Heart left ventricle (tissue), 13 donors: ENCODE data around the gene LY6G5C.

Experiments
- POLR2A ChIP-seq, 2 donors: fragments of 450-650 bp; IDR thresholded peaks; one replicate each; pipeline ENCODE4 v1.6.1; 2017; ENCODE audit warnings: antibody characterized with exemption in 2 of 2, mild to moderate bottlenecking in 2 of 2, moderate library complexity in 2 of 2
- TF ChIP-seq, protein P1 (sequence below), 12 donors: fragments of 200-600 bp; sonication (generic) in 4 of 12; IDR thresholded peaks; one replicate each; pipeline versions ENCODE4 v1.5.0 to v1.8.0; 2018 to 2022; ENCODE audit warnings: antibody characterized with exemption in 12 of 12, mild to moderate bottlenecking in 5 of 12
- donor health status: ischemic (EF 13 %, LVEDD 7.1; RV severe dilation, severe dysfunction).
- donor health status: DM: no; HTN: yes; CAD: no.
- donor health status: DM: no; HTN: no; CAD: no.
- donor health status: ischemic (EF 25% LVEDD 6.9; RV normal size, moderate dysfunction).
- donor health status: ischemic (EF 25% LVEDD 5.7; RV mildly dilated, moderate dysfunction).
- donor health status: ischemic (EF 35%, LVEDD 5.7; RV mildly dilated, moderate dysfunction).
- donor health status: nonischemic (EF 11% LVEDD 7.7; RV severe dilation, severe dysfunction).
- donor health status: DM: yes; HTN: yes; CAD: no.
- donor health status: PGD.
- donor health status: ischemic (EF 29% LVEDD 5.4; RV normal size, mild dysfunction).
- donor health status: nonischemic (EF 23%, LVEDD 6.1; RV moderate dilation, normal function).

DNA sequence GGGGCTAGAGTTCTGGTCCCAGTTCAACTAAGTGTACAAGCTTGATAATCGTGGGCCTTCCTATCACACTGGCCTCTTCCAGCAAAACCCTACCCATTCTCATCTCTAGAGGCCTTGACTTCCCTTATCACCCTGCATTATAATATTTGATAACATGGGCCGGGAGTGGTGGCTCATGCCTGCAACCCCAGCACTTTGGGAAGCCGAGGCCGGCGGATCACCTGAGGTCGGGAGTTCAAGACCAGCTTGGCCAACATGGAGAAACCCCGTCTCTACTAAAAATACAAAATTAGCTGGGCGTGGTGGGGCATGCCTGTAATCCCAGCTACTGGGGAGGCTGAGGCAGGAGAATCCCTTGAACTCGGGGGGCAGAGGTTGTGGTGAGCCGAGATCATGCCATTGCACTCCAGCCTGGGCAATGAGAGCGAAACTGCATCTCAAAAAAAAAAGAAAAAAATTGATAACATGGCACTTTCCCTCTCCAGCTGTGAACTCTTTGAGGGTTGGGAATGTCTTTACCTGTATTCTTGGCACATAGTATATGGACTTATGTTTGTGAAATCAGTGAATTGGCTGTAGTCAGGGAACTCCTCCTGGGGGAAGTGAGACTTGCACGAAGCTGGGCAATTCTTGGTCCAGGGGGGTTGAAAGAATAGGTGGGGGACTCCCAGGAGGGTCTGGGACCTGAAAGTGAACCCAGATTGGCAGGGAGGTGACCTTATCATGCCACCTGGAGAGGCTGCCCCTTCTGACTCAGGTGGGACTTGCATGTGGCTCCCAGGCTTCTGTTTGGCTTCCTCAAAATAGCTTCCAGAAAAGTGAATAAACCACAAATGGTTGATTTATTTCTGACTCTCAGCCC, 19.4 kb downstream of the LY6G5C start:
- TF ChIP-seq, protein P1, sequence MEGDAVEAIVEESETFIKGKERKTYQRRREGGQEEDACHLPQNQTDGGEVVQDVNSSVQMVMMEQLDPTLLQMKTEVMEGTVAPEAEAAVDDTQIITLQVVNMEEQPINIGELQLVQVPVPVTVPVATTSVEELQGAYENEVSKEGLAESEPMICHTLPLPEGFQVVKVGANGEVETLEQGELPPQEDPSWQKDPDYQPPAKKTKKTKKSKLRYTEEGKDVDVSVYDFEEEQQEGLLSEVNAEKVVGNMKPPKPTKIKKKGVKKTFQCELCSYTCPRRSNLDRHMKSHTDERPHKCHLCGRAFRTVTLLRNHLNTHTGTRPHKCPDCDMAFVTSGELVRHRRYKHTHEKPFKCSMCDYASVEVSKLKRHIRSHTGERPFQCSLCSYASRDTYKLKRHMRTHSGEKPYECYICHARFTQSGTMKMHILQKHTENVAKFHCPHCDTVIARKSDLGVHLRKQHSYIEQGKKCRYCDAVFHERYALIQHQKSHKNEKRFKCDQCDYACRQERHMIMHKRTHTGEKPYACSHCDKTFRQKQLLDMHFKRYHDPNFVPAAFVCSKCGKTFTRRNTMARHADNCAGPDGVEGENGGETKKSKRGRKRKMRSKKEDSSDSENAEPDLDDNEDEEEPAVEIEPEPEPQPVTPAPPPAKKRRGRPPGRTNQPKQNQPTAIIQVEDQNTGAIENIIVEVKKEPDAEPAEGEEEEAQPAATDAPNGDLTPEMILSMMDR (IDR thresholded peaks at IDR 0.05), result no peak
- TF ChIP-seq POLR2A (IDR thresholded peaks at IDR 0.05), result no peak
